GM23338 (cell line): ENCODE measurements around the gene RNF175. TPM values are rescaled to one million over a fixed set of nuclear protein-coding genes. Genes with fewer than 3 reads are reported as not detected.

Experiments
- ATAC-seq: fragments of 200-7000 bp; cut with Tn5 transposase; 3 replicates; pipeline ENCODE4 v1.9.1; 2020
- DNase-seq: peaks from one replicate; pipeline ENCODE4 v3.0.0-alpha.2; 2015; ENCODE audit warnings: low spot score
- H2AFZ ChIP-seq: fragments of 200-600 bp; sonication (generic); 2 replicates; pipeline ENCODE4 v1.8.0; 2016; ENCODE audit warnings: antibody characterized with exemption, mild to moderate bottlenecking, moderate library complexity
- H3F3A ChIP-seq: fragments of 200-600 bp; sonication (generic); replicated peaks from 2 replicates; pipeline ENCODE4 v1.8.0; 2017; ENCODE audit warnings: antibody characterized with exemption, mixed run types, low read depth
- H3K27ac ChIP-seq: fragments of 200-600 bp; sonication (generic); 2 replicates; pipeline ENCODE4 v1.6.1; 2016; ENCODE audit warnings: low read depth
- H3K27me3 ChIP-seq: fragments of 200-600 bp; sonication (generic); 2 replicates; pipeline ENCODE4 v1.8.0; 2016; ENCODE audit warnings: mild to moderate bottlenecking, mixed run types, moderate library complexity; ENCODE audit not compliant: insufficient read depth
- H3K36me3 ChIP-seq: fragments of 200-600 bp; sonication (generic); 2 replicates; pipeline ENCODE4 v1.8.0; 2016; ENCODE audit warnings: mild to moderate bottlenecking; ENCODE audit not compliant: insufficient read depth
- H3K4me1 ChIP-seq: fragments of 200-600 bp; sonication (generic); 2 replicates; pipeline ENCODE4 v1.8.0; 2016; ENCODE audit warnings: mild to moderate bottlenecking, moderate library complexity; ENCODE audit not compliant: insufficient read depth
- H3K4me2 ChIP-seq: fragments of 200-600 bp; sonication (generic); 2 replicates; pipeline ENCODE4 v1.7.1; 2017; ENCODE audit warnings: mixed run types
- H3K4me3 ChIP-seq: fragments of 200-600 bp; sonication (generic); 2 replicates; pipeline ENCODE4 v1.6.1; 2016; ENCODE audit warnings: mixed run types
- H3K79me2 ChIP-seq: fragments of 200-600 bp; sonication (generic); replicated peaks from 2 replicates; pipeline ENCODE4 v1.8.0; 2017; ENCODE audit warnings: mild to moderate bottlenecking; ENCODE audit not compliant: insufficient read depth
- H3K9me2 ChIP-seq: fragments of 200-600 bp; sonication (generic); 2 replicates; pipeline ENCODE4 v1.8.0; 2017; ENCODE audit not compliant: insufficient read depth
- H4K20me1 ChIP-seq: fragments of 200-600 bp; sonication (generic); replicated peaks from 2 replicates; pipeline ENCODE4 v1.8.0; 2017; ENCODE audit warnings: mild to moderate bottlenecking; ENCODE audit not compliant: insufficient read depth
- H3K27ac Mint-ChIP-seq: 2 replicates; pipeline ENCODE4 v1.8.0; 2020; ENCODE audit warnings: inconsistent platforms, mild to moderate bottlenecking, moderate library complexity, mixed read lengths
- H3K27me3 Mint-ChIP-seq: 3 replicates; pipeline ENCODE4 v1.8.0; 2022; ENCODE audit warnings: low read depth, mild to moderate bottlenecking, moderate library complexity, mixed read lengths, inconsistent platforms; ENCODE audit not compliant: insufficient read depth, poor library complexity
- H3K36me3 Mint-ChIP-seq: 3 replicates; pipeline ENCODE4 v1.8.0; 2021; ENCODE audit warnings: low read depth, mild to moderate bottlenecking, inconsistent platforms, moderate library complexity, mixed read lengths
- H3K4me1 Mint-ChIP-seq: 3 replicates; pipeline ENCODE4 v1.8.0; 2020; ENCODE audit warnings: mild to moderate bottlenecking, inconsistent platforms, mixed read lengths
- H3K4me3 Mint-ChIP-seq: 3 replicates; pipeline ENCODE4 v1.8.0; 2021; ENCODE audit warnings: moderate library complexity, mild to moderate bottlenecking, inconsistent platforms, mixed read lengths
- H3K9me3 Mint-ChIP-seq: 3 replicates; pipeline ENCODE4 v1.8.0; 2020; ENCODE audit warnings: moderate library complexity, mild to moderate bottlenecking, inconsistent platforms, mixed read lengths
- CREB1 ChIP-seq: fragments of 250-450 bp; sonication (Bioruptor Pico); IDR thresholded peaks from 2 replicates; pipeline ENCODE4 v1.5.0; 2020; ENCODE audit warnings: low read depth, mild to moderate bottlenecking, moderate library complexity
- EZH2 ChIP-seq: fragments of 200-600 bp; sonication (generic); IDR thresholded peaks from one replicate; pipeline ENCODE4 v1.8.0; 2017; ENCODE audit warnings: antibody characterized with exemption, mild to moderate bottlenecking, low read depth; ENCODE audit not compliant: unreplicated experiment
- JUNB ChIP-seq: IDR thresholded peaks from one replicate; pipeline ENCODE4 v1.6.1; 2016; ENCODE audit warnings: antibody characterized with exemption; ENCODE audit not compliant: unreplicated experiment
- POLR2AphosphoS5 ChIP-seq: IDR thresholded peaks from 2 replicates; pipeline ENCODE4 v1.6.1; 2016; ENCODE audit warnings: antibody characterized with exemption, low read depth
- STAT1 ChIP-seq: IDR thresholded peaks from one replicate; pipeline ENCODE4 v1.6.1; 2016; ENCODE audit warnings: antibody characterized with exemption; ENCODE audit not compliant: unreplicated experiment
- ZNF114 ChIP-seq: fragments of 250-450 bp; sonication (Bioruptor Pico); IDR thresholded peaks from 2 replicates; pipeline ENCODE4 v1.5.0; 2020; ENCODE audit warnings: mild to moderate bottlenecking, moderate library complexity
- ZNF331 ChIP-seq: fragments of 250-450 bp; sonication (Bioruptor Pico); IDR thresholded peaks from 2 replicates; pipeline ENCODE4 v1.5.0; 2020; ENCODE audit warnings: low read depth, mild to moderate bottlenecking, moderate library complexity
- polyA plus RNA-seq: library from polyadenylated mRNA; unstranded; fragments of >200 nt; fragmentation: Nextera tagmentation; extraction: Ambion mirVana; gene quantifications from 2 replicates; pipeline ENCODE4 v1.2.1, GENCODE V29; 2016
- total RNA-seq: library from RNA; depleted of rRNA; stranded (reverse); fragments of >200 nt; shearing (Covaris generic); gene quantifications from 2 replicates; pipeline ENCODE4 v1.2.3, GENCODE V29; 2014
- TF ChIP-seq, protein P1 (sequence below), 2 experiments: fragments of 200-600 bp in 1 of 2; sonication (generic) in 1 of 2; conservative IDR thresholded peaks; 2 replicates each; pipeline versions ENCODE4 v1.5.1 to v1.6.1; 2016 to 2017; ENCODE audit warnings: antibody characterized with exemption in 2 of 2, low read depth in 2 of 2, mild to moderate bottlenecking in 2 of 2, moderate library complexity in 1 of 2
- TF ChIP-seq, protein P2 (sequence below): IDR thresholded peaks from 2 replicates; pipeline ENCODE4 v1.6.1; 2016; ENCODE audit warnings: antibody characterized with exemption
- TF ChIP-seq, protein P3 (sequence below): IDR thresholded peaks from one replicate; pipeline ENCODE4 v1.6.1; 2018; ENCODE audit warnings: antibody characterized with exemption; ENCODE audit not compliant: unreplicated experiment

The RNF175 gene
- total and polyA plus RNA-seq, 2 experiments from 2014 or later = 4.7 to 4.8 TPM

- peaks cover 20% of the 10 kb centered on the region for H3K27me3 Mint-ChIP-seq
- no peaks in the 10 kb centered on the region for H3K36me3 ChIP-seq
- H4K20me1 ChIP-seq = no peaks in the 10 kb centered on the region
- H3K79me2 ChIP-seq = no peaks in the 10 kb centered on the region; the same call in 1 of the 2 replicates
- no peak overlapping the region for H3K27ac Mint-ChIP-seq
- H3K27me3 ChIP-seq = peaks cover 9% of the 10 kb centered on the region; the same call in 1 of the 2 replicates
- ATAC-seq = no peak
- no peak overlapping the region for H3K4me3 ChIP-seq
- no peaks in the 10 kb centered on the region for H3F3A ChIP-seq
- H3K4me1 ChIP-seq = peaks cover 31% of the 10 kb centered on the region
- peak; percentile 37 for DNase-seq
- peak overlapping the region; percentile 84; the same call in 1 of the 2 replicates for H3K4me2 ChIP-seq
- no peak overlapping the region for H3K27ac ChIP-seq
- TF ChIP-seq EZH2 = no peak
- H3K4me1 Mint-ChIP-seq = peaks cover 26% of the 10 kb centered on the region
- no peaks in the 10 kb centered on the region for H3K9me3 Mint-ChIP-seq
- H3K4me3 Mint-ChIP-seq = no peak overlapping the region
- no peaks in the 10 kb centered on the region; the same call in 1 of the 2 replicates for H3K9me2 ChIP-seq
- H3K36me3 Mint-ChIP-seq = peaks cover 13% of the 10 kb centered on the region
- no peak overlapping the region for H2AFZ ChIP-seq
Measured at GRCh38 chr4:153757407-153757806, 2.4 kb downstream of the RNF175 start.

GRCh38 chr4:153755186-153755585, 4.6 kb downstream of the RNF175 start:
- H3K36me3 Mint-ChIP-seq = peaks cover 13% of the 10 kb centered on the region
- no peaks in the 10 kb centered on the region for H3K9me3 Mint-ChIP-seq
- Histone ChIP-seq H4K20me1 (no peaks in the 10 kb centered on the region), H3K4me3 (no peak overlapping the region), H3K27me3 (peaks cover 7% of the 10 kb centered on the region; the same call in 1 of the 2 replicates), H3K27ac (no peak overlapping the region), H3K4me1 (peaks cover 23% of the 10 kb centered on the region), H2AFZ (no peak overlapping the region), H3K4me2 (no peak overlapping the region), H3F3A (no peaks in the 10 kb centered on the region), H3K9me2 (no peaks in the 10 kb centered on the region; the same call in 1 of the 2 replicates), H3K36me3 (no peaks in the 10 kb centered on the region), H3K79me2 (no peaks in the 10 kb centered on the region; the same call in 1 of the 2 replicates)
- no peak overlapping the region for H3K4me3 Mint-ChIP-seq
- no peak overlapping the region for H3K27ac Mint-ChIP-seq
- ATAC-seq = no peak
- peaks cover 23% of the 10 kb centered on the region for H3K4me1 Mint-ChIP-seq
- peaks cover 17% of the 10 kb centered on the region for H3K27me3 Mint-ChIP-seq
- no peak for DNase-seq
- TF ChIP-seq CREB1 (CRISPR knock-in tag) (no peak), EZH2 (no peak), POLR2AphosphoS5 (no peak), ZNF114 (CRISPR knock-in tag) (no peak), JUNB (no peak), ZNF331 (CRISPR knock-in tag) (no peak), STAT1 (no peak)
- TF ChIP-seq, protein P1, sequence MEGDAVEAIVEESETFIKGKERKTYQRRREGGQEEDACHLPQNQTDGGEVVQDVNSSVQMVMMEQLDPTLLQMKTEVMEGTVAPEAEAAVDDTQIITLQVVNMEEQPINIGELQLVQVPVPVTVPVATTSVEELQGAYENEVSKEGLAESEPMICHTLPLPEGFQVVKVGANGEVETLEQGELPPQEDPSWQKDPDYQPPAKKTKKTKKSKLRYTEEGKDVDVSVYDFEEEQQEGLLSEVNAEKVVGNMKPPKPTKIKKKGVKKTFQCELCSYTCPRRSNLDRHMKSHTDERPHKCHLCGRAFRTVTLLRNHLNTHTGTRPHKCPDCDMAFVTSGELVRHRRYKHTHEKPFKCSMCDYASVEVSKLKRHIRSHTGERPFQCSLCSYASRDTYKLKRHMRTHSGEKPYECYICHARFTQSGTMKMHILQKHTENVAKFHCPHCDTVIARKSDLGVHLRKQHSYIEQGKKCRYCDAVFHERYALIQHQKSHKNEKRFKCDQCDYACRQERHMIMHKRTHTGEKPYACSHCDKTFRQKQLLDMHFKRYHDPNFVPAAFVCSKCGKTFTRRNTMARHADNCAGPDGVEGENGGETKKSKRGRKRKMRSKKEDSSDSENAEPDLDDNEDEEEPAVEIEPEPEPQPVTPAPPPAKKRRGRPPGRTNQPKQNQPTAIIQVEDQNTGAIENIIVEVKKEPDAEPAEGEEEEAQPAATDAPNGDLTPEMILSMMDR (conservative IDR thresholded peaks at IDR 0.05; ENCODE audit: low read depth in 2 of 2) = no peak
- TF ChIP-seq, protein P2, sequence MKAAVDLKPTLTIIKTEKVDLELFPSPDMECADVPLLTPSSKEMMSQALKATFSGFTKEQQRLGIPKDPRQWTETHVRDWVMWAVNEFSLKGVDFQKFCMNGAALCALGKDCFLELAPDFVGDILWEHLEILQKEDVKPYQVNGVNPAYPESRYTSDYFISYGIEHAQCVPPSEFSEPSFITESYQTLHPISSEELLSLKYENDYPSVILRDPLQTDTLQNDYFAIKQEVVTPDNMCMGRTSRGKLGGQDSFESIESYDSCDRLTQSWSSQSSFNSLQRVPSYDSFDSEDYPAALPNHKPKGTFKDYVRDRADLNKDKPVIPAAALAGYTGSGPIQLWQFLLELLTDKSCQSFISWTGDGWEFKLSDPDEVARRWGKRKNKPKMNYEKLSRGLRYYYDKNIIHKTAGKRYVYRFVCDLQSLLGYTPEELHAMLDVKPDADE = no peak
- TF ChIP-seq, protein P3, sequence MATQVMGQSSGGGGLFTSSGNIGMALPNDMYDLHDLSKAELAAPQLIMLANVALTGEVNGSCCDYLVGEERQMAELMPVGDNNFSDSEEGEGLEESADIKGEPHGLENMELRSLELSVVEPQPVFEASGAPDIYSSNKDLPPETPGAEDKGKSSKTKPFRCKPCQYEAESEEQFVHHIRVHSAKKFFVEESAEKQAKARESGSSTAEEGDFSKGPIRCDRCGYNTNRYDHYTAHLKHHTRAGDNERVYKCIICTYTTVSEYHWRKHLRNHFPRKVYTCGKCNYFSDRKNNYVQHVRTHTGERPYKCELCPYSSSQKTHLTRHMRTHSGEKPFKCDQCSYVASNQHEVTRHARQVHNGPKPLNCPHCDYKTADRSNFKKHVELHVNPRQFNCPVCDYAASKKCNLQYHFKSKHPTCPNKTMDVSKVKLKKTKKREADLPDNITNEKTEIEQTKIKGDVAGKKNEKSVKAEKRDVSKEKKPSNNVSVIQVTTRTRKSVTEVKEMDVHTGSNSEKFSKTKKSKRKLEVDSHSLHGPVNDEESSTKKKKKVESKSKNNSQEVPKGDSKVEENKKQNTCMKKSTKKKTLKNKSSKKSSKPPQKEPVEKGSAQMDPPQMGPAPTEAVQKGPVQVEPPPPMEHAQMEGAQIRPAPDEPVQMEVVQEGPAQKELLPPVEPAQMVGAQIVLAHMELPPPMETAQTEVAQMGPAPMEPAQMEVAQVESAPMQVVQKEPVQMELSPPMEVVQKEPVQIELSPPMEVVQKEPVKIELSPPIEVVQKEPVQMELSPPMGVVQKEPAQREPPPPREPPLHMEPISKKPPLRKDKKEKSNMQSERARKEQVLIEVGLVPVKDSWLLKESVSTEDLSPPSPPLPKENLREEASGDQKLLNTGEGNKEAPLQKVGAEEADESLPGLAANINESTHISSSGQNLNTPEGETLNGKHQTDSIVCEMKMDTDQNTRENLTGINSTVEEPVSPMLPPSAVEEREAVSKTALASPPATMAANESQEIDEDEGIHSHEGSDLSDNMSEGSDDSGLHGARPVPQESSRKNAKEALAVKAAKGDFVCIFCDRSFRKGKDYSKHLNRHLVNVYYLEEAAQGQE = no peak
